Measurements from ENCODE around the gene MET. TPM values are rescaled to one million over a fixed set of nuclear protein-coding genes. Genes with fewer than 3 reads are reported as not detected.

The MET gene
- total and polyA plus RNA-seq, 2 of the 13 experiments (the other 11 are each of a cell fraction or from before 2014, with no cell fraction given): 21.8 to 31.5 TPM

DNA sequence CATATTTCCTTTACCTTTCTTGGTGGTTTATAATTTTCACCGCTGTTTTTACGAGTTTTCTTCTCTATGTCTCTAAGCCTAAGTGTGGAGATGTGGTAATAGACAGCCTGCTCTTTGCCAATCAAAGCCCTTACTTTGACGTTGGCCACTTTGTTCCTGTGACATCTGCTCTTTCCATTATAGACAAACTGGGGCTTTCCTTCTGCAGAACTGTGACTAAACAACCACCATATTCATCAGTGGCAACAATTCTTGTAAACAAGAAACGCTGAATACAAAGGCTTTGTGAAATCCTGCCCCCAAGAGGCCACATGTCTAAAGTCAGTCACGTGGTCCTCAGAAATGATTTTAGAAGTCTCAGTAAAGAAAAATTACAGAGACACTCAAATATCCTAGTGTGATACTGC is 130.8 kb downstream of the MET start (continued):
- TF ChIP-seq, protein P1, sequence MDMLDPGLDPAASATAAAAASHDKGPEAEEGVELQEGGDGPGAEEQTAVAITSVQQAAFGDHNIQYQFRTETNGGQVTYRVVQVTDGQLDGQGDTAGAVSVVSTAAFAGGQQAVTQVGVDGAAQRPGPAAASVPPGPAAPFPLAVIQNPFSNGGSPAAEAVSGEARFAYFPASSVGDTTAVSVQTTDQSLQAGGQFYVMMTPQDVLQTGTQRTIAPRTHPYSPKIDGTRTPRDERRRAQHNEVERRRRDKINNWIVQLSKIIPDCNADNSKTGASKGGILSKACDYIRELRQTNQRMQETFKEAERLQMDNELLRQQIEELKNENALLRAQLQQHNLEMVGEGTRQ (IDR thresholded peaks at IDR 0.05; ENCODE audit: low read depth, low read length): peak; percentile 90
- TF ChIP-seq, protein P1 (CRISPR knock-in tag; IDR thresholded peaks at IDR 0.05; ENCODE audit: borderline replicate concordance): peak; percentile 83; the same call in 1 of the 2 replicates
- peak; percentile 64; the same call in 1 of the 2 replicates for TF ChIP-seq ZMYM4 (CRISPR knock-in tag; IDR thresholded peaks at IDR 0.05)
- TF ChIP-seq HMG20A (CRISPR knock-in tag; IDR thresholded peaks at IDR 0.05; ENCODE audit: borderline replicate concordance): peak; percentile 44; the same call in 1 of the 2 replicates
- TF ChIP-seq RXRB (CRISPR knock-in tag; IDR thresholded peaks at IDR 0.05; ENCODE audit: borderline replicate concordance): peak; percentile 24; the same call in 1 of the 2 replicates
- TF ChIP-seq TBX3 (IDR thresholded peaks at IDR 0.05; ENCODE audit: borderline replicate concordance): no peak
- TF ChIP-seq, protein P2, sequence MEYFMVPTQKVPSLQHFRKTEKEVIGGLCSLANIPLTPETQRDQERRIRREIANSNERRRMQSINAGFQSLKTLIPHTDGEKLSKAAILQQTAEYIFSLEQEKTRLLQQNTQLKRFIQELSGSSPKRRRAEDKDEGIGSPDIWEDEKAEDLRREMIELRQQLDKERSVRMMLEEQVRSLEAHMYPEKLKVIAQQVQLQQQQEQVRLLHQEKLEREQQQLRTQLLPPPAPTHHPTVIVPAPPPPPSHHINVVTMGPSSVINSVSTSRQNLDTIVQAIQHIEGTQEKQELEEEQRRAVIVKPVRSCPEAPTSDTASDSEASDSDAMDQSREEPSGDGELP (IDR thresholded peaks at IDR 0.05; ENCODE audit: borderline replicate concordance, low read depth): no peak
- TF ChIP-seq, protein P3, sequence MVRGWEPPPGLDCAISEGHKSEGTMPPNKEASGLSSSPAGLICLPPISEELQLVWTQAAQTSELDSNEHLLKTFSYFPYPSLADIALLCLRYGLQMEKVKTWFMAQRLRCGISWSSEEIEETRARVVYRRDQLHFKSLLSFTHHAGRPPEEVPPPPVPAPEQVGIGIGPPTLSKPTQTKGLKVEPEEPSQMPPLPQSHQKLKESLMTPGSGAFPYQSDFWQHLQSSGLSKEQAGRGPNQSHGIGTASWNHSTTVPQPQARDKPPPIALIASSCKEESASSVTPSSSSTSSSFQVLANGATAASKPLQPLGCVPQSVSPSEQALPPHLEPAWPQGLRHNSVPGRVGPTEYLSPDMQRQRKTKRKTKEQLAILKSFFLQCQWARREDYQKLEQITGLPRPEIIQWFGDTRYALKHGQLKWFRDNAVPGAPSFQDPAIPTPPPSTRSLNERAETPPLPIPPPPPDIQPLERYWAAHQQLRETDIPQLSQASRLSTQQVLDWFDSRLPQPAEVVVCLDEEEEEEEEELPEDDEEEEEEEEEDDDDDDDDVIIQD (CRISPR knock-in tag; IDR thresholded peaks at IDR 0.05; ENCODE audit: low read depth): peak; percentile 48; the same call in 1 of the 2 replicates
- TF ChIP-seq FOXP1 (IDR thresholded peaks at IDR 0.05): peak; percentile 59
- TF ChIP-seq FOXP1 (CRISPR knock-in tag; IDR thresholded peaks at IDR 0.05): peak; percentile 76
- no peak for TF ChIP-seq MIER2 (CRISPR knock-in tag; IDR thresholded peaks at IDR 0.05)
- TF ChIP-seq, protein P4, sequence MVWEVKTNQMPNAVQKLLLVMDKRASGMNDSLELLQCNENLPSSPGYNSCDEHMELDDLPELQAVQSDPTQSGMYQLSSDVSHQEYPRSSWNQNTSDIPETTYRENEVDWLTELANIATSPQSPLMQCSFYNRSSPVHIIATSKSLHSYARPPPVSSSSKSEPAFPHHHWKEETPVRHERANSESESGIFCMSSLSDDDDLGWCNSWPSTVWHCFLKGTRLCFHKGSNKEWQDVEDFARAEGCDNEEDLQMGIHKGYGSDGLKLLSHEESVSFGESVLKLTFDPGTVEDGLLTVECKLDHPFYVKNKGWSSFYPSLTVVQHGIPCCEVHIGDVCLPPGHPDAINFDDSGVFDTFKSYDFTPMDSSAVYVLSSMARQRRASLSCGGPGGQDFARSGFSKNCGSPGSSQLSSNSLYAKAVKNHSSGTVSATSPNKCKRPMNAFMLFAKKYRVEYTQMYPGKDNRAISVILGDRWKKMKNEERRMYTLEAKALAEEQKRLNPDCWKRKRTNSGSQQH (CRISPR knock-in tag; IDR thresholded peaks at IDR 0.05; ENCODE audit: low read depth): no peak
- no peak for TF ChIP-seq SOX6 (IDR thresholded peaks at IDR 0.05)
- TF ChIP-seq SOX6 (CRISPR knock-in tag; IDR thresholded peaks at IDR 0.05): peak; percentile 82
- peak; percentile 46 for TF ChIP-seq SMC3 (IDR thresholded peaks at IDR 0.05; ENCODE audit: low read length)
- TF ChIP-seq GATAD2A (CRISPR knock-in tag; IDR thresholded peaks at IDR 0.05): peak; percentile 70
- no peak for TF ChIP-seq KMT2B (CRISPR knock-in tag; IDR thresholded peaks at IDR 0.05)
- TF ChIP-seq ZNF775 (CRISPR knock-in tag; IDR thresholded peaks at IDR 0.05; ENCODE audit: borderline replicate concordance): no peak
- 0 out of 2 replicates have a peak, but pooled peaks have one; percentile 18 for TF ChIP-seq ZNF644 (CRISPR knock-in tag; IDR thresholded peaks at IDR 0.05; ENCODE audit: low read depth)
- TF ChIP-seq TBX2 (CRISPR knock-in tag; IDR thresholded peaks at IDR 0.05; ENCODE audit: borderline replicate concordance): 0 out of 2 replicates have a peak, but pooled peaks have one; percentile 27
- TF ChIP-seq ZNF839 (CRISPR knock-in tag; IDR thresholded peaks at IDR 0.05; ENCODE audit: borderline replicate concordance): no peak
- peak; percentile 85 for TF ChIP-seq FOXA3 (CRISPR knock-in tag; IDR thresholded peaks at IDR 0.05)
- no peak for TF ChIP-seq MAFF (IDR thresholded peaks at IDR 0.05; ENCODE audit: low read depth, low read length)
- TF ChIP-seq, protein P5, sequence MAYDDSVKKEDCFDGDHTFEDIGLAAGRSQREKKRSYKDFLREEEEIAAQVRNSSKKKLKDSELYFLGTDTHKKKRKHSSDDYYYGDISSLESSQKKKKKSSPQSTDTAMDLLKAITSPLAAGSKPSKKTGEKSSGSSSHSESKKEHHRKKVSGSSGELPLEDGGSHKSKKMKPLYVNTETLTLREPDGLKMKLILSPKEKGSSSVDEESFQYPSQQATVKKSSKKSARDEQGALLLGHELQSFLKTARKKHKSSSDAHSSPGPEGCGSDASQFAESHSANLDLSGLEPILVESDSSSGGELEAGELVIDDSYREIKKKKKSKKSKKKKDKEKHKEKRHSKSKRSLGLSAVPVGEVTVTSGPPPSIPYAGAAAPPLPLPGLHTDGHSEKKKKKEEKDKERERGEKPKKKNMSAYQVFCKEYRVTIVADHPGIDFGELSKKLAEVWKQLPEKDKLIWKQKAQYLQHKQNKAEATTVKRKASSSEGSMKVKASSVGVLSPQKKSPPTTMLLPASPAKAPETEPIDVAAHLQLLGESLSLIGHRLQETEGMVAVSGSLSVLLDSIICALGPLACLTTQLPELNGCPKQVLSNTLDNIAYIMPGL (CRISPR knock-in tag; IDR thresholded peaks at IDR 0.05; ENCODE audit: borderline replicate concordance in 1 of 2, low read depth in 1 of 2): peak in 1 of 2 experiments; percentile 23; a peak in 1 of 4 replicates
- peak; percentile 67; the same call in 1 of the 2 replicates for TF ChIP-seq SOX5 (CRISPR knock-in tag; IDR thresholded peaks at IDR 0.05; ENCODE audit: borderline replicate concordance)
- TF ChIP-seq SRF (IDR thresholded peaks at IDR 0.05; ENCODE audit: low read depth, low read length): no peak

Data from HepG2 (cell line).